Measurements from ENCODE around the gene NCR1. TPM values are rescaled to one million over a fixed set of nuclear protein-coding genes. Genes with fewer than 3 reads are reported as not detected.

Gene NCR1
- total and polyA plus RNA-seq, 5 donors from 2014 or later = 0.36 to 0.47 (median 0.39) TPM; not detected in 2

- Histone ChIP-seq H3K9me3 (ENCODE audit: control insufficient read depth in 2 of 2, low read length in 2 of 2) (no peaks in the 10 kb centered on the region), H3K4me3 (ENCODE audit: low read depth, low read length) (no peak overlapping the region), H3K27ac (ENCODE audit: insufficient read depth, low read length, poor library complexity, severe bottlenecking) (no peak overlapping the region), H3K27me3 (ENCODE audit: control insufficient read depth, insufficient read depth, low read length) (no peaks in the 10 kb centered on the region), H3K36me3 (ENCODE audit: control insufficient read depth, insufficient read depth, low read length) (no peaks in the 10 kb centered on the region), H3K4me1 (ENCODE audit: control insufficient read depth, insufficient read depth, low read length, poor library complexity, severe bottlenecking) (no peaks in the 10 kb centered on the region)
- ATAC-seq (ENCODE audit: low read depth in 2 of 2) = no peak
- DNase-seq = no peak
- no peaks in the 10 kb centered on the region for H3K36me3 Mint-ChIP-seq
- no peak overlapping the region for H3K27ac Mint-ChIP-seq
- peaks cover 0 to 9% (median 4%) of the 10 kb centered on the region in 4 donors for H3K4me1 Mint-ChIP-seq
- H3K4me3 Mint-ChIP-seq = no peak overlapping the region
- peaks cover 0 to 3% (median 0%) of the 10 kb centered on the region in 7 donors for H3K9me3 Mint-ChIP-seq
- peaks cover 4% of the 10 kb centered on the region for H3K27me3 Mint-ChIP-seq
Observed at GRCh38 chr19:54955376-54955775, 49.4 kb downstream of the NCR1 start.

DNA sequence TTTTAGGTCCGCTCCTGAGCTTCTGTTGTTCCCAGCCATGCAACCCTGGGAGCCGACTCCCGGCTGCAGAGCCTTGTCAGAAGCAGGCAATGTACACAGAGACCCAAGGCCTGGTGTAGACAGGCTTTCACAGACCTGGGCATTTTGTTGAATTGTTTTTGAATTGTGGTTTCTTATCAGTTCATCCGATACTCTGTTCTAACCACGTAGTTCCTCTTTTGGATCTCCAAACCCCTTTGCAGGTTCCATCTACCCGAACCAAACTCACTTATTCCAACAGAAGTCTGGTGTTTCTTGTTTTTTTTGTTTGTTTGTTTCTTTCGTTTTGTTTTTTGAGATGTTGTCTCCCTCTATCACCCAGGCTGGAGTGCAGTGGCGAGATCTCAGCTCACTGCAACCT lies 53.9 kb downstream of the NCR1 start:
- DNase-seq = peak in 1 of 3 donors; percentile 27
- H3K9me3 Mint-ChIP-seq = peaks cover 0 to 2% (median 0%) of the 10 kb centered on the region in 7 donors
- Histone ChIP-seq H3K27ac (ENCODE audit: insufficient read depth, low read length, poor library complexity, severe bottlenecking) (no peak overlapping the region), H3K4me3 (ENCODE audit: low read depth, low read length) (no peak overlapping the region), H3K27me3 (ENCODE audit: control insufficient read depth, insufficient read depth, low read length) (no peaks in the 10 kb centered on the region), H3K36me3 (ENCODE audit: control insufficient read depth, insufficient read depth, low read length) (no peaks in the 10 kb centered on the region), H3K4me1 (ENCODE audit: control insufficient read depth, insufficient read depth, low read length, poor library complexity, severe bottlenecking) (no peaks in the 10 kb centered on the region), H3K9me3 (ENCODE audit: control insufficient read depth in 2 of 2, low read length in 2 of 2) (no peaks in the 10 kb centered on the region)
- peaks cover 0 to 9% (median 4%) of the 10 kb centered on the region in 4 donors for H3K4me1 Mint-ChIP-seq
- peak overlapping the region in 1 of 4 donors; percentile 80 for H3K4me3 Mint-ChIP-seq
- H3K27ac Mint-ChIP-seq = peak overlapping the region in 1 of 3 donors; percentile 56
- peaks cover 4% of the 10 kb centered on the region for H3K27me3 Mint-ChIP-seq
- H3K36me3 Mint-ChIP-seq = no peaks in the 10 kb centered on the region
- no peak for ATAC-seq (ENCODE audit: low read depth in 2 of 2)

Other genes with a start within 250 kb of the NCR1 start
- not detected for gene LILRB4, start 243.2 kb upstream of the NCR1 start, total RNA-seq
- gene LILRB4, start 243.2 kb upstream of the NCR1 start, polyA plus RNA-seq = not detected
- gene KIR3DL3, start 181.7 kb upstream of the NCR1 start, total RNA-seq = not detected
- not detected for gene KIR3DL3, start 181.7 kb upstream of the NCR1 start, polyA plus RNA-seq
- gene KIR2DL3, start 167.6 kb upstream of the NCR1 start, total RNA-seq = not detected
- gene KIR2DL3, start 167.6 kb upstream of the NCR1 start, polyA plus RNA-seq = not detected
- gene KIR2DL1, start 136.4 kb upstream of the NCR1 start, total RNA-seq = not detected
- gene KIR2DL1, start 136.4 kb upstream of the NCR1 start, polyA plus RNA-seq = under 1 TPM in 1 of 4 donors, not detected in 3; 0.10 TPM
- not detected for gene KIR2DL4, start 102.5 kb upstream of the NCR1 start, total RNA-seq
- not detected for gene KIR2DL4, start 102.5 kb upstream of the NCR1 start, polyA plus RNA-seq
- not detected for gene KIR3DL1, start 89.7 kb upstream of the NCR1 start, total RNA-seq
- gene KIR3DL1, start 89.7 kb upstream of the NCR1 start, polyA plus RNA-seq = under 1 TPM in 2 of 4 donors, not detected in 2; 0.12 to 0.15 TPM
- not detected for gene KIR2DS4, start 73.5 kb upstream of the NCR1 start, total RNA-seq
- gene KIR2DS4, start 73.5 kb upstream of the NCR1 start, polyA plus RNA-seq = under 1 TPM in 1 of 4 donors, not detected in 3; 0.10 TPM
- 0.74 TPM for gene KIR3DL2, start 55.7 kb upstream of the NCR1 start, total RNA-seq
- under 1 TPM; 0.25 to 0.94 (median 0.52) TPM for gene KIR3DL2, start 55.7 kb upstream of the NCR1 start, polyA plus RNA-seq
- not detected for gene FCAR, start 31.9 kb upstream of the NCR1 start, total RNA-seq
- under 1 TPM in 1 of 4 donors, not detected in 3; 0.21 TPM for gene FCAR, start 31.9 kb upstream of the NCR1 start, polyA plus RNA-seq
- not detected for gene NLRP7, start 41.4 kb downstream of the NCR1 start, total RNA-seq
- gene NLRP7, start 41.4 kb downstream of the NCR1 start, polyA plus RNA-seq = not detected
- 10.2 TPM for gene NLRP2, start 60.2 kb downstream of the NCR1 start, total RNA-seq
- 1 to 10 TPM in 3 of 4 donors, under 1 TPM in 1; 0.63 to 5.0 (median 2.1) TPM for gene NLRP2, start 60.2 kb downstream of the NCR1 start, polyA plus RNA-seq
- gene GP6, start 132.1 kb downstream of the NCR1 start, total RNA-seq = 2.0 TPM
- not detected for gene GP6, start 132.1 kb downstream of the NCR1 start, polyA plus RNA-seq
- 14.1 TPM for gene RDH13, start 157.0 kb downstream of the NCR1 start, total RNA-seq
- 10 to 100 TPM in 3 of 4 donors, 1 to 10 TPM in 1; 9.1 to 16.1 (median 14.7) TPM for gene RDH13, start 157.0 kb downstream of the NCR1 start, polyA plus RNA-seq
- 4.4 TPM for gene EPS8L1, start 169.7 kb downstream of the NCR1 start, total RNA-seq
- 1 to 10 TPM in 3 of 4 donors, under 1 TPM in 1; 0.41 to 4.0 (median 1.3) TPM for gene EPS8L1, start 169.7 kb downstream of the NCR1 start, polyA plus RNA-seq
- gene PPP1R12C, start 211.5 kb downstream of the NCR1 start, total RNA-seq = 191 TPM
- gene PPP1R12C, start 211.5 kb downstream of the NCR1 start, polyA plus RNA-seq = 1 to 10 TPM; 2.2 to 5.9 (median 3.8) TPM
- not detected for gene TNNT1, start 243.1 kb downstream of the NCR1 start, total RNA-seq
- not detected for gene TNNT1, start 243.1 kb downstream of the NCR1 start, polyA plus RNA-seq